Stomach (tissue), 9 donors: ENCODE data around the gene RIN3. TPM values are rescaled to one million over a fixed set of nuclear protein-coding genes. Genes with fewer than 3 reads are reported as not detected.

Source experiments
- DNase-seq, 2 donors: peaks; one replicate each; pipeline versions ENCODE4 v3.0.0 to v3.0.0-alpha.2; 2013 to 2019
- H3K27ac ChIP-seq, 5 donors: fragments of 200-600 bp in 4 of 5; sonication (generic) in 4 of 5; one replicate each; pipeline ENCODE4 v1.5.1; 2013 to 2019; ENCODE audit warnings: mild to moderate bottlenecking in 1 of 5, moderate library complexity in 1 of 5
- H3K27me3 ChIP-seq, 3 donors: fragments of 200-600 bp; sonication (generic); one replicate each; pipeline ENCODE4 v1.5.1; 2017 to 2019; ENCODE audit warnings: mixed run types in 1 of 3
- H3K36me3 ChIP-seq, 4 donors: fragments of 200-600 bp; sonication (generic); 1 replicate in 3 of 4; 2 replicates in 1 of 4; pipeline ENCODE4 v1.5.1; 2016 to 2019
- H3K4me1 ChIP-seq, 4 donors: fragments of 200-600 bp; sonication (generic); one replicate each; pipeline ENCODE4 v1.5.1; 2016 to 2019
- H3K4me3 ChIP-seq, 4 donors: fragments of 200-600 bp; sonication (generic) in 3 of 4; one replicate each; pipeline ENCODE4 v1.5.1; 2016 to 2019; ENCODE audit warnings: mild to moderate bottlenecking in 1 of 4
- H3K9me3 ChIP-seq, 4 donors: fragments of 200-600 bp; sonication (generic); one replicate each; pipeline ENCODE4 v1.5.1; 2016 to 2019
- CTCF ChIP-seq, 7 experiments: fragments of 450-650 bp in 4 of 7; fragments of 200-600 bp in 3 of 7; sonication (generic) in 3 of 7; IDR thresholded peaks; one replicate each; pipeline ENCODE4 v1.5.1; 2016 to 2019; ENCODE audit warnings: antibody characterized with exemption in 7 of 7, control low read depth in 2 of 7, mild to moderate bottlenecking in 1 of 7
- EP300 ChIP-seq: sonication (generic); formaldehyde crosslinking; IDR thresholded peaks from one replicate; pipeline ENCODE4 v1.6.1; 2017; ENCODE audit warnings: antibody characterized with exemption
- POLR2A ChIP-seq, 4 donors: fragments of 450-650 bp; IDR thresholded peaks; one replicate each; pipeline ENCODE4 v1.6.1; 2016; ENCODE audit warnings: antibody characterized with exemption in 4 of 4, control low read depth in 2 of 4, mild to moderate bottlenecking in 1 of 4, moderate library complexity in 1 of 4
- POLR2AphosphoS5 ChIP-seq, 3 donors: sonication (generic); formaldehyde crosslinking; IDR thresholded peaks; one replicate each; pipeline ENCODE4 v1.6.1; 2016; ENCODE audit warnings: antibody characterized with exemption in 3 of 3
- WGBS, 5 donors: extraction: QIAGEN DNeasy Blood & Tissue Kit in 3 of 5; methylation state at CpG; one replicate each; pipeline versions ENCODE4 v1.1.5 to v1.1.7; 2013 to 2018; 5-methylcytosine and 5-hydroxymethylcytosine counted together
- intact Hi-C: fragments of 100-400 bp; cut with DNase I; formaldehyde crosslinking; loops from one replicate; pipeline ENCODE4 v1.15.1; 2023; ENCODE audit warnings: low total_unique reads
- polyA plus RNA-seq, 3 donors: library from polyadenylated mRNA; stranded (reverse); fragments of 200-250 nt; gene quantifications; one replicate each; pipeline ENCODE4 v1.2.3, GENCODE V29; 2013
- total RNA-seq, 5 donors: library from RNA; depleted of rRNA; stranded (reverse); fragments of >200 nt; gene quantifications; one replicate each; pipeline versions ENCODE4 v1.1.0 to v1.2.3, GENCODE V29; 2014 to 2016
- donor health status: healthy with polysubstance abuse.
- donor health status: Bipolar disorder and iron deficiency.
- donor health status: healthy.

The RIN3 gene
- total and polyA plus RNA-seq, 8 donors: 5.0 to 47.8 (median 8.0) TPM

GRCh38 chr14:92683041-92683440 is 169.5 kb downstream of the RIN3 start:
- Histone ChIP-seq H3K4me1 (peaks cover 14 to 42% (median 27%) of the 10 kb centered on the region in 4 donors), H3K4me3 (no peak overlapping the region), H3K36me3 (peaks cover 12 to 78% (median 62%) of the 10 kb centered on the region in 4 donors), H3K27me3 (no peaks in the 10 kb centered on the region), H3K9me3 (no peaks in the 10 kb centered on the region), H3K27ac (no peak overlapping the region)
- no peak for DNase-seq
- 93 to 99% (median 96%) methylated on average over 8 of the region's 8 CpGs for WGBS, 5 donors
- no peak for TF ChIP-seq POLR2A (IDR thresholded peaks at IDR 0.05)
- TF ChIP-seq POLR2AphosphoS5 (IDR thresholded peaks at IDR 0.05): no peak
- intact Hi-C loops: no loop called here

- H3K36me3 ChIP-seq: peaks cover 6 to 71% (median 51%) of the 10 kb centered on the region in 4 donors
- intact Hi-C loops: no loop called here
- no peaks in the 10 kb centered on the region for H3K27me3 ChIP-seq
- H3K27ac ChIP-seq: peak overlapping the region in 1 of 5 donors; percentile 80
- H3K4me3 ChIP-seq: no peak overlapping the region
- no peak for TF ChIP-seq EP300
- TF ChIP-seq CTCF (IDR thresholded peaks at IDR 0.05): no peak
- no peak for TF ChIP-seq POLR2AphosphoS5 (IDR thresholded peaks at IDR 0.05)
- no peak for TF ChIP-seq POLR2A (IDR thresholded peaks at IDR 0.05)
- no peak for DNase-seq
- WGBS, 5 donors: 64 to 87% (median 70%) methylated on average over 9 to 21 of the region's 21 CpGs
- no peaks in the 10 kb centered on the region for H3K9me3 ChIP-seq
- H3K4me1 ChIP-seq: peaks cover 19 to 52% (median 36%) of the 10 kb centered on the region in 4 donors
Observed at GRCh38 chr14:92684801-92685560, 171.4 kb downstream of the RIN3 start.

GRCh38 chr14:92685784-92686355 is 172.3 kb downstream of the RIN3 start:
- peak overlapping the region in 2 of 5 donors; percentile 72 to 80 for H3K27ac ChIP-seq
- H3K36me3 ChIP-seq: peaks cover 6 to 70% (median 53%) of the 10 kb centered on the region in 4 donors
- H3K27me3 ChIP-seq: no peaks in the 10 kb centered on the region
- no peaks in the 10 kb centered on the region for H3K9me3 ChIP-seq
- TF ChIP-seq CTCF (IDR thresholded peaks at IDR 0.05): no peak
- no peak for TF ChIP-seq POLR2A (IDR thresholded peaks at IDR 0.05)
- no peak for TF ChIP-seq POLR2AphosphoS5 (IDR thresholded peaks at IDR 0.05)
- TF ChIP-seq EP300: no peak
- H3K4me3 ChIP-seq: no peak overlapping the region
- 82 to 96% (median 93%) methylated on average over 4 of the region's 4 CpGs for WGBS, 5 donors
- H3K4me1 ChIP-seq: peaks cover 19 to 47% (median 34%) of the 10 kb centered on the region in 4 donors
- DNase-seq: no peak
- intact Hi-C loops: no loop called here

- no peaks in the 10 kb centered on the region for H3K27me3 ChIP-seq
- peak overlapping the region in 3 of 5 donors; percentile 0 to 80 (median 72) for H3K27ac ChIP-seq
- H3K4me3 ChIP-seq: peak overlapping the region; percentile 51 to 60 (median 52)
- peaks cover 19 to 42% (median 29%) of the 10 kb centered on the region in 4 donors for H3K4me1 ChIP-seq
- 73 to 82% (median 74%) methylated on average over 8 to 9 of the region's 9 CpGs for WGBS, 5 donors
- H3K9me3 ChIP-seq: no peaks in the 10 kb centered on the region
- intact Hi-C loops: no loop called here
- no peak for TF ChIP-seq POLR2AphosphoS5 (IDR thresholded peaks at IDR 0.05)
- no peak for TF ChIP-seq POLR2A (IDR thresholded peaks at IDR 0.05)
- TF ChIP-seq CTCF (IDR thresholded peaks at IDR 0.05): no peak
- no peak for TF ChIP-seq EP300
- H3K36me3 ChIP-seq: peaks cover 6 to 70% (median 53%) of the 10 kb centered on the region in 4 donors
- no peak for DNase-seq
Observed at GRCh38 chr14:92686411-92686899, 172.9 kb downstream of the RIN3 start.
